ENCODE results near the gene PDZD8.

GRCh38 chr10:117249493-117250093 is 125.6 kb downstream of the PDZD8 start:
- TF ChIP-seq GATA2 (IDR thresholded peaks at IDR 0.05; ENCODE audit: low read depth, low read length) (no peak), GATA3 (IDR thresholded peaks at IDR 0.05; ENCODE audit: low read depth, low read length) (no peak)
